H1 (cell line): ENCODE results near the gene VWA3B.

ENCODE experiments used
- EGR1 ChIP-seq: IDR thresholded peaks from 2 replicates; pipeline ENCODE4 v1.6.1; 2011; ENCODE audit warnings: low read depth, low read length, borderline replicate concordance
- GABPA ChIP-seq: IDR thresholded peaks from 2 replicates; pipeline ENCODE4 v1.6.1; 2011; ENCODE audit warnings: mild to moderate bottlenecking, low read length, moderate library complexity, borderline replicate concordance; ENCODE audit not compliant: insufficient read depth
- POLR2AphosphoS5 ChIP-seq: IDR thresholded peaks from 2 replicates; pipeline ENCODE4 v1.6.1; 2011; ENCODE audit warnings: low read depth, low read length

DNA sequence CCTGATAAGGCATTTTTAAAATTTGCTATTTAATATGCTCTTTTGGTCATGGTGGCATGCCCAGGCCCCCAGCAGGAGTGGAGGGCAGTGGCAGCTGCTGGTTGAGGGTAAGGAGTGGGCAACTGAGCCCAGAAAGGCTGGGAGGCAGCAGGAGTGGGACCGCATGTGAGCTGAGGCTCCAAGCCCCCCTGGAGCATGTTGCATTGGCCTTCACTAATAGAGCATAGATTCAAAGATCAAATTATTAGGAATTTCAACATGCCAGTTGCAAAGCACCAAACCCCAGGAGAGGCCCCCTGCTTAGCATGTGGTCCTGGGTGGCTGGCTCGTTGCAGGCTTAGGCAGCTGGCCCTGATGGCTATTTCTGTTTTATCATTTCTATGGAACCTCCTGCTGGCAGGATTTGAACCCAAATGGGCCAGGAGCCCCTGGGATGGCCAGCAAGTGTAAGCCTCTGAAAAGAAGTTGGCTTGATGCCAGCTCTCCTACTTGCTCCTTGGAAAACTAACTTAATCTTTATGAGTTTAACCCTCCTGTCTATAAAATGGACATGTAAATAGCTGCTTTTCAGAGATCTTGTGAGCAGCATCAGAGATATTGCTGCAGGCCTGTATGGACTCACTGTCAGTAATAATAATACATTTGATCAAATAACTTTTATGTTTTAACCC lies 49.2 kb upstream of the VWA3B start:
- TF ChIP-seq POLR2AphosphoS5 = no peak
- TF ChIP-seq GABPA = no peak
- no peak for TF ChIP-seq EGR1
